NCI-H510A (cell line): ENCODE data around the gene IDI1.

ENCODE experiments used
- DNase-seq: peaks from one replicate; lab custom pipeline; 2025; lab: John Stamatoyannopoulos, UW

Gene IDI1

DNA sequence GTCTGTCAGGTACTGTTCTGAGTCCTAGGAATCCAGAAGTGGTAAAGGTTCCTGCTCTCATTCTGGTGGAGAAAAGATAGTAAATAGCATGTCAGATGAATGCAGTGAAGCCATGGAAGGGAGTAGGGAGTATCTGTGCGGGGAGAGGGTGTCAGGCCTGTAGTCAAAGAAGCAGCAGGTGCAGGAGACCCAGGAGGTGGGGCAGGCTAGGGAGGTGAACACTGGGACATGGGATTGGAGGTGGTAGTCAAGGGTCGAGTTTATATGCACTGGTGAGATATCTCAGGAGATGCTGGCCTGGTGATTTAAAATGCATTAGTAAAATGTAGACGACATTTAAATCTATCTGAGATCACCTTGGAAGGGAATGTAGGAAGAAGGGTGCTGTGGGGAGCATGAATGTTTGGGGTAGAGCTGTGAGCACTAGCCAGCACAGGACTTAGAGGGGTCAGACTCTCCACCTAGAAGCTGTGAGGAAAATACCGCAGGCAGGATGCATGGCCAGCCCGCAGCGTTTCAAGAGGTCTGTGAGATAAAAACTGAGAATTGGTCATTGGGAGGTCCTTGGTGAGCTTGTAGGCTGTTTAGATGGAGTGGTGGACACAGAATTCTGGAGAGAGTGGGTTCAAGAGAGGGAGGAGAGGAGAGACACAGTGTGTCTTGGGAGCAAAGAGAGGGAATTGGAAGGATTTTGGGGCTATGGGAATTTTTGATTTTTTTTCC is 53.9 kb downstream of the IDI1 start:
- DNase-seq: no peak

DNA sequence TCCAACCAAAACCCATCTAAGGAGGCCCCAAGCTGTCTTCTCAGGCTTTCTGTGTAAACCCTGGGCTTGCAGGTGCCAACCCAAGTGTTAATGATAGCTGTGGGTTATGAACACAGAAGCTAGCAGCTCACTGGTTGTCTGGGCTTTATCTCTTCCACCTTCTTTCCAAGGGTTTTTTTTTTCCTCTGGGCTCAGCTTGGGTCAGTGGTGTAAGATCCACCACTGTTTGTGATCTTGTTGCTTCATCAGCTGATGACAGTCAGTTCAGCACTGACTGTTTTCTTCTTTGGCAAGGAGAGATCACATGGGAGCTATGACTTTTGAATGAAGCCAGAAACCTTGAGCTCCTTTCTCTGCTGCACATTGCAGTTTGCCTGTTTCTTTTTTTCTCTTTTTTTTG is 56.0 kb downstream of the IDI1 start:
- no peak for DNase-seq

DNA sequence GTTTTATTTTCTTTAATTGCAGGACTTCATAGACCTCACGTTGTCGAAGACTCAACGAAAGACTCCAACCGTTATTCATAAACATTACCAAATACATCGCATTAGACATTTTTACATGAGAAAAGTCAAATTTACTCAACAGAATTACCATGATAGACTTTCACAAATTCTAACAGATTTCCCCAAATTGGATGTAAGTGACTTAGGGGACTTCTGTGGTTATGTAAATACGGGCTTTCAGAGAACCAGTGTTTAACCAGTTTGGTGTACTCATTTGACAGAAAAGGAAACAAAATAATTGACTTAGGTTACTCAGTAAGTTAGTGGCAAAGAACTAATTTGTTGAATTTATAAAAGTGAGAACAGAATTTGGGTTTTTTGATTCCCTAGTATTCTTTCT is 56.5 kb downstream of the IDI1 start:
- DNase-seq: no peak

DNA sequence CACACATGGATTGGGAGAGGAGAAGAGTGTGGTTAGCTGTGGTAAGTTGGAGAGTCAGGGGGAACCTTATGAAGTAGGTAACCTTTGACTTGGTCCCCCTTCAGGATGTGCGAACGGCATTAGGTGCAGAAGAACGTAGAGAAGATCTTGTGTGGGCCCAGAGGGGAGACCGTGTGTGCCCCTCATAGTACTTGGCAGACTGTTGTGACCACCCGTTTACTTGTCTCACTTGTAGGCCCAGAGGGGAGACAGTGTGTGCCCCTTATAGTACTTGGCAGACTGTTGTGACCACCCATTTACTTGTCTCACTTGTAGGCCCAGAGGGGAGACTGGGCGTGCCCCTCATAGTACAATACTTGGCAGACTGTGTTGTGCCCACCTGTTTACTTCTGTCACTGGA is 58.1 kb downstream of the IDI1 start:
- no peak for DNase-seq
